Hippocampal formation (tissue), 2 donors: ENCODE data around the gene TUBG2.
"Not testable (repeated sequence)": the region's sequence is repeated elsewhere in the genome, so short reads cannot be mapped to it uniquely, and the experiment has no call there.

Source experiments
- DNase-seq, 2 donors: peaks; one replicate each; lab custom pipeline; 2025; lab: John Stamatoyannopoulos, UW

The TUBG2 gene

GRCh38 chr17:42655528-42655927, 3.6 kb upstream of the TUBG2 start:
- DNase-seq: no peak

- no peak for DNase-seq
Measured at GRCh38 chr17:42657824-42658588, 1.1 kb upstream of the TUBG2 start.

- DNase-seq: not testable (repeated sequence)
Measured at GRCh38 chr17:42659932-42660274, 819 bp downstream of the TUBG2 start.

- DNase-seq: no peak
Measured at GRCh38 chr17:42660692-42661345, 1.7 kb downstream of the TUBG2 start.

GRCh38 chr17:42665581-42666001, 6.5 kb downstream of the TUBG2 start:
- DNase-seq: no peak

GRCh38 chr17:42666126-42666525, 7.0 kb downstream of the TUBG2 start:
- not testable (repeated sequence) for DNase-seq

- no peak for DNase-seq
Measured at GRCh38 chr17:42667088-42667951, 8.2 kb downstream of the TUBG2 start.

- no peak for DNase-seq
Measured at GRCh38 chr17:42669705-42669976, 10.6 kb downstream of the TUBG2 start.

GRCh38 chr17:42669977-42670788, 11.1 kb downstream of the TUBG2 start:
- DNase-seq: no peak

- no peak for DNase-seq
Measured at GRCh38 chr17:42670789-42671657, 11.9 kb downstream of the TUBG2 start.

GRCh38 chr17:42672038-42672437, 13.0 kb downstream of the TUBG2 start:
- no peak for DNase-seq

GRCh38 chr17:42673266-42673884, 14.3 kb downstream of the TUBG2 start:
- no peak for DNase-seq

- DNase-seq: no peak
Measured at GRCh38 chr17:42673885-42674754, 15.0 kb downstream of the TUBG2 start.

GRCh38 chr17:42674755-42675347, 15.8 kb downstream of the TUBG2 start:
- DNase-seq: no peak

GRCh38 chr17:42675348-42675964, 16.4 kb downstream of the TUBG2 start:
- DNase-seq: peak in 1 of 2 donors; percentile 8

GRCh38 chr17:42675965-42676423, 16.9 kb downstream of the TUBG2 start:
- DNase-seq: no peak

- no peak for DNase-seq
Measured at GRCh38 chr17:42676424-42677011, 17.4 kb downstream of the TUBG2 start, which contains the start of gene PLEKHH3. PLEKHH3 (minus strand) TSS chr17:42676994; CDS start chr17:42676563, 431 bp downstream.
